DOHH2 (cell line): ENCODE results near the gene OSBPL3.

Source experiments
- CTCF ChIP-seq: fragments of 200-600 bp; sonication (generic); IDR thresholded peaks from one replicate; pipeline ENCODE4 v1.5.1; 2014; ENCODE audit warnings: antibody characterized with exemption, mild to moderate bottlenecking, low read depth, low read length; ENCODE audit not compliant: poor library complexity, severe bottlenecking
- EZH2phosphoT487 ChIP-seq: fragments of 200-600 bp; sonication (generic); IDR thresholded peaks from 2 replicates; pipeline ENCODE4 v1.6.1; 2017; ENCODE audit warnings: borderline replicate concordance, mild to moderate bottlenecking, antibody characterized with exemption, low read length, moderate library complexity, mixed read lengths

- no peak for TF ChIP-seq CTCF
- no peak for TF ChIP-seq EZH2phosphoT487
These were observed 229.4 kb downstream of the OSBPL3 start for GRCh38 chr7:24750441-24751055.
